PC-9 (cell line): ENCODE measurements around the gene FCAMR. TPM values are rescaled to one million over a fixed set of nuclear protein-coding genes. Genes with fewer than 3 reads are reported as not detected.

Source experiments
- BruUV-seq: library from RNA; stranded (reverse); fragments of 400-500 nt; replicated peaks from 2 replicates; lab custom pipeline; 2021; lab: Mats Ljungman, UMichigan
- CTCF ChIA-PET: fragments of 300-600 bp; sonication (Branson Sonifier 250); formaldehyde crosslinking; loops from one replicate; lab custom pipeline; 2022; ENCODE audit warnings: antibody characterized with exemption; lab: Charles Lee
- POLR2A ChIA-PET: fragments of 300-600 bp; sonication (Branson Sonifier 250); formaldehyde crosslinking; loops from one replicate; lab custom pipeline; 2022; ENCODE audit warnings: antibody characterized with exemption; ENCODE audit not compliant: unreplicated experiment; lab: Charles Lee
- DNase-seq, 2 experiments: peaks; one replicate each; pipeline versions ENCODE4 v3.0.0 to v3.0.0-alpha.2; 2015 to 2022; ENCODE audit warnings: mixed read lengths in 1 of 2
- H2AFZ ChIP-seq: fragments of 200-600 bp; sonication (generic); 2 replicates; pipeline ENCODE4 v1.8.1; 2017; ENCODE audit warnings: antibody characterized with exemption
- H3F3A ChIP-seq: fragments of 200-600 bp; sonication (generic); 2 replicates; pipeline ENCODE4 v1.8.1; 2017; ENCODE audit warnings: antibody characterized with exemption, mild to moderate bottlenecking, low read depth; ENCODE audit not compliant: insufficient read depth
- H3K27ac ChIP-seq: fragments of 200-600 bp; sonication (generic); 2 replicates; pipeline ENCODE4 v1.6.1; 2016; ENCODE audit warnings: mixed run types
- H3K27me3 ChIP-seq: fragments of 200-600 bp; sonication (generic); 2 replicates; pipeline ENCODE4 v1.6.1; 2016; ENCODE audit warnings: low read depth, mixed run types; ENCODE audit not compliant: insufficient read depth
- H3K36me3 ChIP-seq: fragments of 200-600 bp; sonication (generic); 2 replicates; pipeline ENCODE4 v1.6.1; 2016; ENCODE audit warnings: low read depth, mixed run types
- H3K4me1 ChIP-seq: fragments of 200-600 bp; sonication (generic); replicated peaks from 2 replicates; pipeline ENCODE4 v1.6.1; 2016; ENCODE audit warnings: mixed run types; ENCODE audit not compliant: insufficient read depth
- H3K4me2 ChIP-seq: fragments of 200-600 bp; sonication (generic); 2 replicates; pipeline ENCODE4 v1.6.1; 2017; ENCODE audit warnings: mixed run types
- H3K4me3 ChIP-seq: fragments of 200-600 bp; sonication (generic); 2 replicates; pipeline ENCODE4 v1.6.1; 2016; ENCODE audit warnings: mixed run types
- H3K79me2 ChIP-seq: fragments of 200-600 bp; sonication (generic); 2 replicates; pipeline ENCODE4 v1.6.1; 2017; ENCODE audit warnings: low read depth, mixed run types
- H3K9me2 ChIP-seq: fragments of 200-600 bp; sonication (generic); 2 replicates; pipeline ENCODE4 v1.8.1; 2017; ENCODE audit warnings: mild to moderate bottlenecking; ENCODE audit not compliant: insufficient read depth
- H3K9me3 ChIP-seq: fragments of 200-600 bp; sonication (generic); 2 replicates; pipeline ENCODE4 v1.8.1; 2016; ENCODE audit warnings: low read depth; ENCODE audit not compliant: insufficient read depth
- H4K20me1 ChIP-seq: fragments of 200-600 bp; sonication (generic); 2 replicates; pipeline ENCODE4 v1.8.1; 2017; ENCODE audit not compliant: insufficient read depth
- EZH2 ChIP-seq: fragments of 200-600 bp; sonication (generic); IDR thresholded peaks from 2 replicates; pipeline ENCODE4 v1.8.0; 2017; ENCODE audit warnings: antibody characterized with exemption, low read depth
- intact Hi-C: fragments of 100-400 bp; cut with micrococcal nuclease; formaldehyde crosslinking; loops from one replicate; pipeline ENCODE4 v1.10.0; 2022; ENCODE audit not compliant: unreplicated experiment
- total RNA-seq: library from RNA; stranded (reverse); gene quantifications from 2 replicates; pipeline ENCODE4 v1.2.3, GENCODE V29; 2021
- TF ChIP-seq, protein P1 (sequence below): fragments of 200-600 bp; sonication (generic); conservative IDR thresholded peaks from 2 replicates; pipeline ENCODE4 v1.6.1; 2017; ENCODE audit warnings: mixed run types, antibody characterized with exemption, mild to moderate bottlenecking, moderate library complexity

Gene FCAMR
- total RNA-seq, 1 experiment from 2014 or later, result not detected

DNA sequence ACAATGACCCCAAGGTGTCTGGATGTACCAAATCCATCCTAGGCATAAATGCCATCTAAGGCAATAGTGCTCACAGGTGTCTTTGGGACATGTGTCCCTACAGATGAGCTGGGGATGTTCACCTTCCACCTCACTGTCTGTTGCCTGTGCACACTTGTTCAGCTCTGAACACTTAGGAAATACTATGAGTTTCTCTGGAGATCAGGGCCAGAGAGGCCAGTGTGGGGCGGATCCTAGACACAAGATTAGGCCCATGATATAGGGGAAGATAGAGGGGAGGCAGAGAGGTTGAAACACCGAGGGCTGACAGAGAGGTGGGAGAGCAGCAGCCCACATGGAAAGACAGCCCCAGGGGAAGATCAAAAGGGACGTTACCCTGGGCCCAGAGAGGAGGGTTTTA is 36.7 kb upstream of the FCAMR start:
- no peak for DNase-seq
- Histone ChIP-seq H3K9me3 (peaks cover 8% of the 10 kb centered on the region; the same call in 1 of the 2 replicates), H3K79me2 (no peaks in the 10 kb centered on the region), H3F3A (peaks cover 37% of the 10 kb centered on the region), H3K4me1 (peaks cover 63% of the 10 kb centered on the region), H3K9me2 (no peaks in the 10 kb centered on the region), H4K20me1 (no peaks in the 10 kb centered on the region), H3K27me3 (no peaks in the 10 kb centered on the region), H2AFZ (no peak overlapping the region), H3K36me3 (no peaks in the 10 kb centered on the region), H3K4me3 (0 out of 2 replicates have a peak overlapping the region, but pooled peaks have one; percentile 9), H3K27ac (peak overlapping the region; percentile 93), H3K4me2 (peak overlapping the region; percentile 70)
- POLR2A ChIA-PET, result interaction anchor here (0.6 to 1.1 kb wide), 6 partner anchors 13 to 46 kb away, joined by 3 to 6 read pairs (median 4); no protein-coding TSS in a partner anchor
- no peak for TF ChIP-seq EZH2
- TF ChIP-seq, protein P1, sequence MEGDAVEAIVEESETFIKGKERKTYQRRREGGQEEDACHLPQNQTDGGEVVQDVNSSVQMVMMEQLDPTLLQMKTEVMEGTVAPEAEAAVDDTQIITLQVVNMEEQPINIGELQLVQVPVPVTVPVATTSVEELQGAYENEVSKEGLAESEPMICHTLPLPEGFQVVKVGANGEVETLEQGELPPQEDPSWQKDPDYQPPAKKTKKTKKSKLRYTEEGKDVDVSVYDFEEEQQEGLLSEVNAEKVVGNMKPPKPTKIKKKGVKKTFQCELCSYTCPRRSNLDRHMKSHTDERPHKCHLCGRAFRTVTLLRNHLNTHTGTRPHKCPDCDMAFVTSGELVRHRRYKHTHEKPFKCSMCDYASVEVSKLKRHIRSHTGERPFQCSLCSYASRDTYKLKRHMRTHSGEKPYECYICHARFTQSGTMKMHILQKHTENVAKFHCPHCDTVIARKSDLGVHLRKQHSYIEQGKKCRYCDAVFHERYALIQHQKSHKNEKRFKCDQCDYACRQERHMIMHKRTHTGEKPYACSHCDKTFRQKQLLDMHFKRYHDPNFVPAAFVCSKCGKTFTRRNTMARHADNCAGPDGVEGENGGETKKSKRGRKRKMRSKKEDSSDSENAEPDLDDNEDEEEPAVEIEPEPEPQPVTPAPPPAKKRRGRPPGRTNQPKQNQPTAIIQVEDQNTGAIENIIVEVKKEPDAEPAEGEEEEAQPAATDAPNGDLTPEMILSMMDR, result no peak
- BruUV-seq, result TSS peak; percentile 92
- CTCF ChIA-PET, result interaction anchor here (2.7 to 2.9 kb wide), 2 partner anchors 13 to 18 kb away, joined by 11 to 13 read pairs; no protein-coding TSS in a partner anchor
- intact Hi-C loops, result loop anchor here (1.0 kb wide), 3 partner anchors 13 to 25 kb away; no protein-coding TSS in a partner anchor

DNA sequence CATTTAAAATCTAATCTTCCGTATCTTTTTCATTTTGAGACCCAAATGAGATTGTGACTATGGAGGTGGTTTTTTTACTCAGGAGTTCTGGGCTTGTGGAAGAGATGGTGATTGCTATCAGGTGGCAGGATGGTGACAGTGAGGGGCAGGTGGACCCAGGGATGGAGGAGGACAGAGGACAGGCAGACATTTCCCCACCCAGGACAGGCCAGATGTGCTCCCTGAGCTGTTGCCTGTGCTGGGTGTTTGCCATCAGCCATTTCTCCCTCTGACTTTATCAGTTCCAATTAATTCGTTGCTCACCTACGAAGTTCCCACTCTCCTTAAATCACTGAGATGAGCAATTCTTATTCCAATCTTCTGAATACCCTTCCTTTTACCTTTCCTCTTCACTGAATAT is 35.8 kb upstream of the FCAMR start:
- H3K4me1 ChIP-seq, result peaks cover 71% of the 10 kb centered on the region
- H3K4me3 ChIP-seq, result no peak overlapping the region
- H3K36me3 ChIP-seq, result no peaks in the 10 kb centered on the region
- H3F3A ChIP-seq, result peaks cover 45% of the 10 kb centered on the region
- intact Hi-C loops, result no loop called here
- peak overlapping the region; percentile 93; the same call in 1 of the 2 replicates for H3K27ac ChIP-seq
- H2AFZ ChIP-seq, result no peak overlapping the region
- H3K27me3 ChIP-seq, result no peaks in the 10 kb centered on the region
- DNase-seq, result no peak
- H3K9me3 ChIP-seq, result peaks cover 8% of the 10 kb centered on the region; the same call in 1 of the 2 replicates
- no peaks in the 10 kb centered on the region for H3K79me2 ChIP-seq
- no TSS peak for BruUV-seq
- H4K20me1 ChIP-seq, result no peaks in the 10 kb centered on the region
- ChIA-PET POLR2A (interaction anchor here (1.1 kb wide), 1 partner anchor 14 kb away, joined by 5 read pairs; no protein-coding TSS in a partner anchor), CTCF (interaction anchor here (1.1 to 2.9 kb wide), 5 partner anchors 14 to 47 kb away, joined by 3 to 13 read pairs (median 11); partner anchors contain the start of genes C1orf116 and PFKFB2)
- TF ChIP-seq EZH2, result no peak
- TF ChIP-seq, protein P1, result no peak
- H3K4me2 ChIP-seq, result peak overlapping the region; percentile 70
- H3K9me2 ChIP-seq, result no peaks in the 10 kb centered on the region

DNA sequence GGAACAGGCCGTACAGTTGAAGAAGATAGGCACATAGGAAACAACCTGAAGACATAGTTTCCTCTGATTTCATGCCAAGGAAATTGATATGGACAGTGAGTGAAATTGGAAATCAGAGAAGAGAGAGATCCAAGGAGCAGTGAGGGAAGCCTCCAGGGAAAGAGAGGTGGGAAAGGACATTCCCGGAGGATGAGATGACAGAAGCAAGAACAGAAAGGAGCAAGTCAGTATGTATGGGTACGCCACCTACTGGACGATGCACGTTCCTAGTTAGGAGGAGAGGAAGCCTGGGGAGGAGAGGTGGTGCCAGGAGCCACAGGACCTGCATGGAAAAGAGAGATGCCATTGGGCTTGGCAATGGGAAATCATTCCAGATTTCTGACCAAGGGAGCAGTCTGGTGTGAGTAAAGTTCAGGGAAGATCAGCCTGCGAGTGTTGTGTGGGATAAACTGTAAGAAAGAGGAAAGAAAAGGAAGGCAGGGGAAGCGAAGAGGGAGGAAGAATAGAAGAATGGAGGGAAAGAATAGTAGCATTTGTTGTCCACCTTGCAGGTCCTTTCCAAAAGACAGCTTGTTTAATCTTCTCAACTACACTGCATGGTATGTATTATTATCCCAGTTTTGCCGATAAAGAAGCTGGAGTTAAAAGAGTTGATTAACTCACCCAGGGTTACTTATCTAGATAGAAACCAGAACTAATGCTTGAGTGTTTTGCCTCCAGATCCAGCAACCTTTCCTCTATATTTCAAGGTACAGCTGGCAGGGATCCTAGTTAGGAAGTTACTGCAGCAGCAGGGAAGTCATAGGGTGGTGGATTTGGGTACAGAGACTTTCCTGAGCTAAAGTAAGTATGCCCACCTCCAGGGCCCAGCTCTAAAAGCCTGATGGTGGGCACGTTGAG is 34.9 kb upstream of the FCAMR start:
- no peak overlapping the region for H3K4me3 ChIP-seq
- no peaks in the 10 kb centered on the region for H4K20me1 ChIP-seq
- no peaks in the 10 kb centered on the region for H3K36me3 ChIP-seq
- TF ChIP-seq, protein P1, result peak; percentile 71
- TF ChIP-seq EZH2, result no peak
- H2AFZ ChIP-seq, result no peak overlapping the region
- H3K27me3 ChIP-seq, result no peaks in the 10 kb centered on the region
- H3K9me3 ChIP-seq, result peaks cover 8% of the 10 kb centered on the region; the same call in 1 of the 2 replicates
- peak overlapping the region; percentile 93 for H3K27ac ChIP-seq
- H3K4me2 ChIP-seq, result peak overlapping the region; percentile 70
- H3K79me2 ChIP-seq, result no peaks in the 10 kb centered on the region
- intact Hi-C loops, result loop anchor here (5.0 kb wide), 1 partner anchor 387 kb away; no protein-coding TSS in a partner anchor
- peaks cover 80% of the 10 kb centered on the region for H3K4me1 ChIP-seq
- POLR2A ChIA-PET, result interaction anchor here (0.6 to 1.0 kb wide), 2 partner anchors 10 to 20 kb away, joined by 4 to 5 read pairs; no protein-coding TSS in a partner anchor
- H3F3A ChIP-seq, result peaks cover 54% of the 10 kb centered on the region
- no peaks in the 10 kb centered on the region for H3K9me2 ChIP-seq
- peak; percentile 50 to 59 for DNase-seq
- BruUV-seq, result no TSS peak
- CTCF ChIA-PET, result interaction anchor here (0.6 to 2.9 kb wide), 8 partner anchors 15 to 96 kb away, joined by 3 to 13 read pairs (median 6); partner anchors contain the start of genes C1orf116 and PFKFB2
